Measurements from ENCODE around the gene GBP1. TPM values are rescaled to one million over a fixed set of nuclear protein-coding genes. Genes with fewer than 3 reads are reported as not detected.

GBP1 gene
- total and polyA plus RNA-seq, 2 of the 8 experiments (the other 6 are each of a cell fraction or from before 2014, with no cell fraction given) = not detected

DNA sequence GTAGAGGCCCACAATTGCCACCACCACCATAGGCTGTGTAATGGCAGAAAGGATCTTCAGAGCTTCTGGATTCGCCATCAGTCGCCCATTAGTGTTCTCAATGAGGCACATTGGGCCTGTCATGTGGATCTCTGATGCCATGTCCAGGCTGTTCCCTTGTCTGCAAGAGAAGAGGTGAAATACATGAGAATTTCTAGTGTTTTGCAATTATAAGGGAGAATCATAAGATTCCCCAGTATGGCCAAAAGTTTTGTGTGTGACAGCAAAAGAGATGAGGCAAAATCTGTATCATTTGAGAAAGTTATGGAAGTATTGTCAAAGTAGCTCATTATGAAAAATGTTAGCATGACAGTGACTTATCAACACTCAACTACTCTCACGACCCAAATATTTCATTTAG, 1.9 kb downstream of the GBP1 start (continued):
- TF ChIP-seq, protein P1, sequence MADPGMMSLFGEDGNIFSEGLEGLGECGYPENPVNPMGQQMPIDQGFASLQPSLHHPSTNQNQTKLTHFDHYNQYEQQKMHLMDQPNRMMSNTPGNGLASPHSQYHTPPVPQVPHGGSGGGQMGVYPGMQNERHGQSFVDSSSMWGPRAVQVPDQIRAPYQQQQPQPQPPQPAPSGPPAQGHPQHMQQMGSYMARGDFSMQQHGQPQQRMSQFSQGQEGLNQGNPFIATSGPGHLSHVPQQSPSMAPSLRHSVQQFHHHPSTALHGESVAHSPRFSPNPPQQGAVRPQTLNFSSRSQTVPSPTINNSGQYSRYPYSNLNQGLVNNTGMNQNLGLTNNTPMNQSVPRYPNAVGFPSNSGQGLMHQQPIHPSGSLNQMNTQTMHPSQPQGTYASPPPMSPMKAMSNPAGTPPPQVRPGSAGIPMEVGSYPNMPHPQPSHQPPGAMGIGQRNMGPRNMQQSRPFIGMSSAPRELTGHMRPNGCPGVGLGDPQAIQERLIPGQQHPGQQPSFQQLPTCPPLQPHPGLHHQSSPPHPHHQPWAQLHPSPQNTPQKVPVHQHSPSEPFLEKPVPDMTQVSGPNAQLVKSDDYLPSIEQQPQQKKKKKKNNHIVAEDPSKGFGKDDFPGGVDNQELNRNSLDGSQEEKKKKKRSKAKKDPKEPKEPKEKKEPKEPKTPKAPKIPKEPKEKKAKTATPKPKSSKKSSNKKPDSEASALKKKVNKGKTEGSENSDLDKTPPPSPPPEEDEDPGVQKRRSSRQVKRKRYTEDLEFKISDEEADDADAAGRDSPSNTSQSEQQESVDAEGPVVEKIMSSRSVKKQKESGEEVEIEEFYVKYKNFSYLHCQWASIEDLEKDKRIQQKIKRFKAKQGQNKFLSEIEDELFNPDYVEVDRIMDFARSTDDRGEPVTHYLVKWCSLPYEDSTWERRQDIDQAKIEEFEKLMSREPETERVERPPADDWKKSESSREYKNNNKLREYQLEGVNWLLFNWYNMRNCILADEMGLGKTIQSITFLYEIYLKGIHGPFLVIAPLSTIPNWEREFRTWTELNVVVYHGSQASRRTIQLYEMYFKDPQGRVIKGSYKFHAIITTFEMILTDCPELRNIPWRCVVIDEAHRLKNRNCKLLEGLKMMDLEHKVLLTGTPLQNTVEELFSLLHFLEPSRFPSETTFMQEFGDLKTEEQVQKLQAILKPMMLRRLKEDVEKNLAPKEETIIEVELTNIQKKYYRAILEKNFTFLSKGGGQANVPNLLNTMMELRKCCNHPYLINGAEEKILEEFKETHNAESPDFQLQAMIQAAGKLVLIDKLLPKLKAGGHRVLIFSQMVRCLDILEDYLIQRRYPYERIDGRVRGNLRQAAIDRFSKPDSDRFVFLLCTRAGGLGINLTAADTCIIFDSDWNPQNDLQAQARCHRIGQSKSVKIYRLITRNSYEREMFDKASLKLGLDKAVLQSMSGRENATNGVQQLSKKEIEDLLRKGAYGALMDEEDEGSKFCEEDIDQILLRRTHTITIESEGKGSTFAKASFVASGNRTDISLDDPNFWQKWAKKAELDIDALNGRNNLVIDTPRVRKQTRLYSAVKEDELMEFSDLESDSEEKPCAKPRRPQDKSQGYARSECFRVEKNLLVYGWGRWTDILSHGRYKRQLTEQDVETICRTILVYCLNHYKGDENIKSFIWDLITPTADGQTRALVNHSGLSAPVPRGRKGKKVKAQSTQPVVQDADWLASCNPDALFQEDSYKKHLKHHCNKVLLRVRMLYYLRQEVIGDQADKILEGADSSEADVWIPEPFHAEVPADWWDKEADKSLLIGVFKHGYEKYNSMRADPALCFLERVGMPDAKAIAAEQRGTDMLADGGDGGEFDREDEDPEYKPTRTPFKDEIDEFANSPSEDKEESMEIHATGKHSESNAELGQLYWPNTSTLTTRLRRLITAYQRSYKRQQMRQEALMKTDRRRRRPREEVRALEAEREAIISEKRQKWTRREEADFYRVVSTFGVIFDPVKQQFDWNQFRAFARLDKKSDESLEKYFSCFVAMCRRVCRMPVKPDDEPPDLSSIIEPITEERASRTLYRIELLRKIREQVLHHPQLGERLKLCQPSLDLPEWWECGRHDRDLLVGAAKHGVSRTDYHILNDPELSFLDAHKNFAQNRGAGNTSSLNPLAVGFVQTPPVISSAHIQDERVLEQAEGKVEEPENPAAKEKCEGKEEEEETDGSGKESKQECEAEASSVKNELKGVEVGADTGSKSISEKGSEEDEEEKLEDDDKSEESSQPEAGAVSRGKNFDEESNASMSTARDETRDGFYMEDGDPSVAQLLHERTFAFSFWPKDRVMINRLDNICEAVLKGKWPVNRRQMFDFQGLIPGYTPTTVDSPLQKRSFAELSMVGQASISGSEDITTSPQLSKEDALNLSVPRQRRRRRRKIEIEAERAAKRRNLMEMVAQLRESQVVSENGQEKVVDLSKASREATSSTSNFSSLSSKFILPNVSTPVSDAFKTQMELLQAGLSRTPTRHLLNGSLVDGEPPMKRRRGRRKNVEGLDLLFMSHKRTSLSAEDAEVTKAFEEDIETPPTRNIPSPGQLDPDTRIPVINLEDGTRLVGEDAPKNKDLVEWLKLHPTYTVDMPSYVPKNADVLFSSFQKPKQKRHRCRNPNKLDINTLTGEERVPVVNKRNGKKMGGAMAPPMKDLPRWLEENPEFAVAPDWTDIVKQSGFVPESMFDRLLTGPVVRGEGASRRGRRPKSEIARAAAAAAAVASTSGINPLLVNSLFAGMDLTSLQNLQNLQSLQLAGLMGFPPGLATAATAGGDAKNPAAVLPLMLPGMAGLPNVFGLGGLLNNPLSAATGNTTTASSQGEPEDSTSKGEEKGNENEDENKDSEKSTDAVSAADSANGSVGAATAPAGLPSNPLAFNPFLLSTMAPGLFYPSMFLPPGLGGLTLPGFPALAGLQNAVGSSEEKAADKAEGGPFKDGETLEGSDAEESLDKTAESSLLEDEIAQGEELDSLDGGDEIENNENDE (IDR thresholded peaks at IDR 0.05; ENCODE audit: insufficient replicate concordance, low read length) = no peak
- TF ChIP-seq POU5F1 (IDR thresholded peaks at IDR 0.05; ENCODE audit: low read depth, low read length) (no peak), TEAD4 (IDR thresholded peaks at IDR 0.05; ENCODE audit: low read depth, low read length) (no peak), GABPA (IDR thresholded peaks at IDR 0.05; ENCODE audit: borderline replicate concordance, insufficient read depth, low read length) (no peak), BRCA1 (IDR thresholded peaks at IDR 0.05; ENCODE audit: low read depth, low read length) (no peak)
- TF ChIP-seq, protein P2, sequence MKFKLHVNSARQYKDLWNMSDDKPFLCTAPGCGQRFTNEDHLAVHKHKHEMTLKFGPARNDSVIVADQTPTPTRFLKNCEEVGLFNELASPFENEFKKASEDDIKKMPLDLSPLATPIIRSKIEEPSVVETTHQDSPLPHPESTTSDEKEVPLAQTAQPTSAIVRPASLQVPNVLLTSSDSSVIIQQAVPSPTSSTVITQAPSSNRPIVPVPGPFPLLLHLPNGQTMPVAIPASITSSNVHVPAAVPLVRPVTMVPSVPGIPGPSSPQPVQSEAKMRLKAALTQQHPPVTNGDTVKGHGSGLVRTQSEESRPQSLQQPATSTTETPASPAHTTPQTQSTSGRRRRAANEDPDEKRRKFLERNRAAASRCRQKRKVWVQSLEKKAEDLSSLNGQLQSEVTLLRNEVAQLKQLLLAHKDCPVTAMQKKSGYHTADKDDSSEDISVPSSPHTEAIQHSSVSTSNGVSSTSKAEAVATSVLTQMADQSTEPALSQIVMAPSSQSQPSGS (IDR thresholded peaks at IDR 0.05; ENCODE audit: low read length) = no peak
- TF ChIP-seq, protein P3, sequence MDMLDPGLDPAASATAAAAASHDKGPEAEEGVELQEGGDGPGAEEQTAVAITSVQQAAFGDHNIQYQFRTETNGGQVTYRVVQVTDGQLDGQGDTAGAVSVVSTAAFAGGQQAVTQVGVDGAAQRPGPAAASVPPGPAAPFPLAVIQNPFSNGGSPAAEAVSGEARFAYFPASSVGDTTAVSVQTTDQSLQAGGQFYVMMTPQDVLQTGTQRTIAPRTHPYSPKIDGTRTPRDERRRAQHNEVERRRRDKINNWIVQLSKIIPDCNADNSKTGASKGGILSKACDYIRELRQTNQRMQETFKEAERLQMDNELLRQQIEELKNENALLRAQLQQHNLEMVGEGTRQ (IDR thresholded peaks at IDR 0.05; ENCODE audit: low read length) = no peak
- TF ChIP-seq, protein P4, sequence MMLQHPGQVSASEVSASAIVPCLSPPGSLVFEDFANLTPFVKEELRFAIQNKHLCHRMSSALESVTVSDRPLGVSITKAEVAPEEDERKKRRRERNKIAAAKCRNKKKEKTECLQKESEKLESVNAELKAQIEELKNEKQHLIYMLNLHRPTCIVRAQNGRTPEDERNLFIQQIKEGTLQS (IDR thresholded peaks at IDR 0.05; ENCODE audit: insufficient read depth, low read depth, low read length) = no peak
